Skeletal muscle tissue (tissue), 4 donors: ENCODE results near the gene SEBOX. TPM values are rescaled to one million over a fixed set of nuclear protein-coding genes. Genes with fewer than 3 reads are reported as not detected.

Experiments
- H3K27ac ChIP-seq: one replicate; pipeline ENCODE4 v1.7.0; 2013; ENCODE audit warnings: mild to moderate bottlenecking, low read depth, low read length, inconsistent platforms
- H3K27me3 ChIP-seq, 3 donors: one replicate each; pipeline ENCODE4 v1.7.0; 2013; ENCODE audit warnings: low read length in 3 of 3; ENCODE audit not compliant: control insufficient read depth in 3 of 3, insufficient read depth in 3 of 3
- H3K36me3 ChIP-seq, 3 donors: one replicate each; pipeline ENCODE4 v1.7.0; 2013; ENCODE audit warnings: low read length in 3 of 3; ENCODE audit not compliant: control insufficient read depth in 3 of 3, insufficient read depth in 3 of 3
- H3K4me1 ChIP-seq, 3 donors: one replicate each; pipeline ENCODE4 v1.7.0; 2013; ENCODE audit warnings: low read length in 3 of 3, mild to moderate bottlenecking in 3 of 3; ENCODE audit not compliant: control insufficient read depth in 3 of 3, insufficient read depth in 3 of 3
- H3K4me3 ChIP-seq, 3 donors: one replicate each; pipeline ENCODE4 v1.7.0; 2013; ENCODE audit warnings: low read length in 3 of 3
- H3K9ac ChIP-seq, 3 donors: one replicate each; pipeline ENCODE4 v1.7.0; 2013; ENCODE audit warnings: low read length in 3 of 3, mild to moderate bottlenecking in 3 of 3, moderate library complexity in 2 of 3, low read depth in 1 of 3
- H3K9me3 ChIP-seq, 3 donors: one replicate each; pipeline ENCODE4 v1.7.0; 2013; ENCODE audit warnings: low read length in 3 of 3; ENCODE audit not compliant: control insufficient read depth in 3 of 3
- total RNA-seq: library from RNA; depleted of rRNA; stranded (reverse); fragments of >200 nt; gene quantifications from one replicate; pipeline ENCODE4 v1.2.3, GENCODE V29; 2014
- donor health status: Osteomylitis.

Gene SEBOX
- total RNA-seq: not detected

GRCh38 chr17:28364665-28365363 is at the start of gene SEBOX:
Gene SEBOX (minus strand): TSS chr17:28365199. CDS start chr17:28365151, 48 bp downstream.
- H3K9me3 ChIP-seq: no peaks in the 10 kb centered on the region
- peaks cover 0 to 1% (median under 1%) of the 10 kb centered on the region in 3 donors for H3K4me1 ChIP-seq
- H3K4me3 ChIP-seq: no peak within 1 kb of the TSS
- H3K27me3 ChIP-seq: no peaks in the 10 kb centered on the region
- H3K9ac ChIP-seq: no peak within 1 kb of the TSS
- H3K36me3 ChIP-seq: peaks cover 45 to 51% (median 48%) of the 10 kb centered on the region in 3 donors
- H3K27ac ChIP-seq: no peak within 1 kb of the TSS

- Histone ChIP-seq H3K9ac (no peak overlapping the region), H3K4me3 (no peak overlapping the region), H3K27ac (no peak overlapping the region), H3K4me1 (no peaks in the 10 kb centered on the region), H3K9me3 (no peaks in the 10 kb centered on the region), H3K27me3 (peaks cover 0 to 4% (median 2%) of the 10 kb centered on the region in 3 donors), H3K36me3 (no peaks in the 10 kb centered on the region)
Observed at GRCh38 chr17:28413804-28414203, 48.8 kb upstream of the SEBOX start.

GRCh38 chr17:28412099-28412498 is 47.1 kb upstream of the SEBOX start:
- no peak overlapping the region for H3K4me3 ChIP-seq
- H3K9ac ChIP-seq: no peak overlapping the region
- no peaks in the 10 kb centered on the region for H3K36me3 ChIP-seq
- no peaks in the 10 kb centered on the region for H3K9me3 ChIP-seq
- H3K27ac ChIP-seq: no peak overlapping the region
- H3K4me1 ChIP-seq: no peaks in the 10 kb centered on the region
- H3K27me3 ChIP-seq: peaks cover 0 to 4% (median 2%) of the 10 kb centered on the region in 3 donors

- Histone ChIP-seq H3K4me3 (no peak overlapping the region), H3K4me1 (peaks cover 17 to 21% (median 18%) of the 10 kb centered on the region in 3 donors), H3K27me3 (no peaks in the 10 kb centered on the region), H3K27ac (no peak overlapping the region), H3K9me3 (no peaks in the 10 kb centered on the region), H3K9ac (no peak overlapping the region), H3K36me3 (peaks cover 0 to 3% (median 1%) of the 10 kb centered on the region in 3 donors)
Observed at GRCh38 chr17:28407974-28408306, 42.9 kb upstream of the SEBOX start.

GRCh38 chr17:28407130-28407973 is 42.4 kb upstream of the SEBOX start:
- no peaks in the 10 kb centered on the region for H3K9me3 ChIP-seq
- no peak overlapping the region for H3K4me3 ChIP-seq
- H3K27ac ChIP-seq: no peak overlapping the region
- H3K9ac ChIP-seq: no peak overlapping the region
- peaks cover 0 to 6% (median 3%) of the 10 kb centered on the region in 3 donors for H3K36me3 ChIP-seq
- H3K4me1 ChIP-seq: peaks cover 17 to 21% (median 18%) of the 10 kb centered on the region in 3 donors
- no peaks in the 10 kb centered on the region for H3K27me3 ChIP-seq

- H3K27ac ChIP-seq: no peak overlapping the region
- H3K9ac ChIP-seq: peak overlapping the region; percentile 56 to 83 (median 70)
- peaks cover 7 to 11% (median 11%) of the 10 kb centered on the region in 3 donors for H3K36me3 ChIP-seq
- peak overlapping the region; percentile 80 to 87 (median 85) for H3K4me3 ChIP-seq
- peaks cover 17 to 21% (median 18%) of the 10 kb centered on the region in 3 donors for H3K4me1 ChIP-seq
- no peaks in the 10 kb centered on the region for H3K9me3 ChIP-seq
- no peaks in the 10 kb centered on the region for H3K27me3 ChIP-seq
Observed at GRCh38 chr17:28406473-28406814, 41.4 kb upstream of the SEBOX start.

GRCh38 chr17:28405632-28406472 is 40.9 kb upstream of the SEBOX start, which contains the start of gene SLC46A1:
Gene SLC46A1 (minus strand): TSS chr17:28406212. CDS start chr17:28406114, 98 bp downstream.
- no peaks in the 10 kb centered on the region for H3K27me3 ChIP-seq
- peaks cover 11 to 14% (median 12%) of the 10 kb centered on the region in 3 donors for H3K36me3 ChIP-seq
- no peak within 1 kb of the TSS for H3K27ac ChIP-seq
- peak within 1 kb of the TSS; percentile 56 to 83 (median 70) for H3K9ac ChIP-seq
- peak within 1 kb of the TSS; percentile 80 to 87 (median 85) for H3K4me3 ChIP-seq
- peaks cover 17 to 21% (median 18%) of the 10 kb centered on the region in 3 donors for H3K4me1 ChIP-seq
- no peaks in the 10 kb centered on the region for H3K9me3 ChIP-seq

- Histone ChIP-seq H3K4me3 (peak overlapping the region; percentile 80 to 87 (median 85)), H3K36me3 (peaks cover 14 to 19% (median 16%) of the 10 kb centered on the region in 3 donors), H3K9me3 (no peaks in the 10 kb centered on the region), H3K9ac (peak overlapping the region; percentile 56 to 83 (median 64)), H3K27ac (no peak overlapping the region), H3K4me1 (peaks cover 17 to 21% (median 18%) of the 10 kb centered on the region in 3 donors), H3K27me3 (no peaks in the 10 kb centered on the region)
Observed at GRCh38 chr17:28404812-28405570, 40.0 kb upstream of the SEBOX start.

- Histone ChIP-seq H3K27ac (no peak overlapping the region), H3K4me1 (peaks cover 17 to 21% (median 18%) of the 10 kb centered on the region in 3 donors), H3K4me3 (peak overlapping the region in 1 of 3 donors; percentile 30)
Observed at GRCh38 chr17:28404461-28404811, 39.4 kb upstream of the SEBOX start.

More at GRCh38 chr17:28404461-28404811, 39.4 kb upstream of the SEBOX start:
- H3K27me3 ChIP-seq: no peaks in the 10 kb centered on the region
- peak overlapping the region in 2 of 3 donors; percentile 8 to 64 for H3K9ac ChIP-seq
- H3K36me3 ChIP-seq: peaks cover 16 to 22% (median 17%) of the 10 kb centered on the region in 3 donors
- H3K9me3 ChIP-seq: no peaks in the 10 kb centered on the region
